Bronchial epithelial cell (primary cell): ENCODE measurements around the gene CD276. TPM values are rescaled to one million over a fixed set of nuclear protein-coding genes. Genes with fewer than 3 reads are reported as not detected.
A peak's percentile ranks its signal among the peaks of the same experiment; 100 is the strongest.

ENCODE experiments used
- DNase-seq: peaks from one replicate; pipeline ENCODE4 v3.0.0-alpha.2; 2010; ENCODE audit warnings: low read depth
- FAIRE-seq: peaks from 2 replicates; lab custom pipeline; 2011; peaks lifted over from hg19 to GRCh38; lab: Jason Lieb, UNC
- H3K27me3 ChIP-seq: 2 replicates; pipeline ENCODE4 v1.5.1; 2011; ENCODE audit warnings: low read length; ENCODE audit not compliant: control insufficient read depth, insufficient read depth
- H3K36me3 ChIP-seq: 2 replicates; pipeline ENCODE4 v1.5.1; 2011; ENCODE audit warnings: low read length; ENCODE audit not compliant: control insufficient read depth, insufficient read depth
- H3K4me3 ChIP-seq: 2 replicates; pipeline ENCODE4 v1.5.1; 2011; ENCODE audit warnings: mild to moderate bottlenecking, low read depth, low read length, control low read depth
- total RNA-seq: library from RNA; depleted of rRNA; stranded (reverse); fragments of >200 nt; gene quantifications from 2 replicates; pipeline ENCODE4 v1.2.1, GENCODE V29; 2014
- TF ChIP-seq, protein P1 (sequence below): IDR thresholded peaks from 2 replicates; pipeline ENCODE4 v1.5.1; 2011; ENCODE audit warnings: mild to moderate bottlenecking, moderate library complexity, low read length, control low read depth, inconsistent platforms; ENCODE audit not compliant: insufficient read depth, severe bottlenecking

Gene CD276
- total RNA-seq, 1 donor from 2014 or later, result 21.9 TPM

- TF ChIP-seq, protein P1, sequence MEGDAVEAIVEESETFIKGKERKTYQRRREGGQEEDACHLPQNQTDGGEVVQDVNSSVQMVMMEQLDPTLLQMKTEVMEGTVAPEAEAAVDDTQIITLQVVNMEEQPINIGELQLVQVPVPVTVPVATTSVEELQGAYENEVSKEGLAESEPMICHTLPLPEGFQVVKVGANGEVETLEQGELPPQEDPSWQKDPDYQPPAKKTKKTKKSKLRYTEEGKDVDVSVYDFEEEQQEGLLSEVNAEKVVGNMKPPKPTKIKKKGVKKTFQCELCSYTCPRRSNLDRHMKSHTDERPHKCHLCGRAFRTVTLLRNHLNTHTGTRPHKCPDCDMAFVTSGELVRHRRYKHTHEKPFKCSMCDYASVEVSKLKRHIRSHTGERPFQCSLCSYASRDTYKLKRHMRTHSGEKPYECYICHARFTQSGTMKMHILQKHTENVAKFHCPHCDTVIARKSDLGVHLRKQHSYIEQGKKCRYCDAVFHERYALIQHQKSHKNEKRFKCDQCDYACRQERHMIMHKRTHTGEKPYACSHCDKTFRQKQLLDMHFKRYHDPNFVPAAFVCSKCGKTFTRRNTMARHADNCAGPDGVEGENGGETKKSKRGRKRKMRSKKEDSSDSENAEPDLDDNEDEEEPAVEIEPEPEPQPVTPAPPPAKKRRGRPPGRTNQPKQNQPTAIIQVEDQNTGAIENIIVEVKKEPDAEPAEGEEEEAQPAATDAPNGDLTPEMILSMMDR, result no peak
- DNase-seq (no peak), FAIRE-seq (no peak)
- H3K4me3 ChIP-seq, result no peak overlapping the region
- peaks cover 19% of the 10 kb centered on the region for H3K27me3 ChIP-seq
- no peaks in the 10 kb centered on the region for H3K36me3 ChIP-seq
Observed at GRCh38 chr15:73755946-73756345, 71.8 kb downstream of the CD276 start.

DNA sequence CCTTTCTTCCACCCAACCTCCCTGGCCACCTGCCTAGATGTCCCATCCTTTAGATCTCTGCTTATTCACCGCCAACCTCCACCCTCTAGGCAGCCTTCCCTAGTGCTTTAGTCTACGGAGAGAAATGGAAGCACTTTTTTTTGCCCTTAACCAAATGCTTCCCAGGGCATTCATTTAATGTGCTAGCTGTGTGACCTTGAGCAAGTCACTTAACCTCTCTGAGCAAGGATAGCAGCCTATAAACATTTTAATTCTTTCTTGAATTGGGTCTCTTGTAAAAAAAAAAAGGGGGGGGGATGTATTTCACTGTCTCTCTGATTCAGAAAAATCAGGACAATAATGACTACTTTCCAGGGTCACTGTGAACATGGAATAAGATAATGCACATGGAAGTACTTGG, 72.2 kb downstream of the CD276 start:
- FAIRE-seq (no peak), DNase-seq (no peak)
- Histone ChIP-seq H3K27me3 (peaks cover 18% of the 10 kb centered on the region), H3K4me3 (no peak overlapping the region), H3K36me3 (no peaks in the 10 kb centered on the region)
- TF ChIP-seq, protein P1, result no peak

GRCh38 chr15:73756947-73757513, 72.8 kb downstream of the CD276 start:
- FAIRE-seq, result no peak
- H3K27me3 ChIP-seq, result peaks cover 20% of the 10 kb centered on the region
- no peak overlapping the region for H3K4me3 ChIP-seq
- H3K36me3 ChIP-seq, result no peaks in the 10 kb centered on the region
- TF ChIP-seq, protein P1, result no peak
- no peak for DNase-seq

DNA sequence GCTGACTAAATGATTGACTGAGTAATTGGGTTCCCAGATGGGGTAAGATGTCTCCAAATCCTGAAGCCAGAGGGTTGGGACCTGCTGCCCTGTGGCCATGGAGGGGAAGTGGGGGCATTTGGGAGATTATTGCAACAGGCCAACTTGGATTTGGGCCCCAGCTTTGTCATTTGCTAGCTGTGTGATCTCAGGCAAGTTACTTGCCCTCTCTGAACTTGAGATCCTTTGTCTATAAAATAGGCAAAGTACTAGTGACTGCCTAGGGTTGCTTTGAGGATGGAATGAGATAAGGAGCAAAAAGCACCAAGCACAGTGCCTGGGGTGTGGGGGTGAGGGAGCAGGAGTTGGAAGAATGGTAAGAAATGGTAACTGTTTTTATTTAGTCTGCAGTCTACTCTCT, 73.4 kb downstream of the CD276 start:
- Histone ChIP-seq H3K27me3 (peaks cover 15% of the 10 kb centered on the region), H3K36me3 (no peaks in the 10 kb centered on the region), H3K4me3 (no peak overlapping the region)
- DNase-seq (no peak), FAIRE-seq (no peak)
- TF ChIP-seq, protein P1, result no peak

GRCh38 chr15:73758461-73758860, 74.3 kb downstream of the CD276 start:
- TF ChIP-seq, protein P1, result no peak
- DNase-seq (no peak), FAIRE-seq (peak; percentile 72)
- Histone ChIP-seq H3K27me3 (peaks cover 15% of the 10 kb centered on the region), H3K4me3 (no peak overlapping the region), H3K36me3 (no peaks in the 10 kb centered on the region)
